Peyer's patch (tissue), 4 donors: Measurements from ENCODE around the gene ELOVL5.
"Not testable (repeated sequence)": the region's sequence is repeated elsewhere in the genome, so short reads cannot be mapped to it uniquely, and the experiment has no call there.

ENCODE experiments used
- POLR2A ChIP-seq, 2 donors: fragments of 450-650 bp; IDR thresholded peaks; one replicate each; pipeline ENCODE4 v1.5.1; 2017; ENCODE audit warnings: antibody characterized with exemption in 2 of 2, mild to moderate bottlenecking in 2 of 2, moderate library complexity in 2 of 2
- TF ChIP-seq, protein P1 (sequence below), 6 experiments: fragments of 450-650 bp in 4 of 6; fragments of 200-600 bp in 2 of 6; sonication (generic) in 1 of 6; IDR thresholded peaks; one replicate each; pipeline ENCODE4 v1.5.1; 2017 to 2019; ENCODE audit warnings: antibody characterized with exemption in 6 of 6, mild to moderate bottlenecking in 3 of 6, moderate library complexity in 1 of 6

DNA sequence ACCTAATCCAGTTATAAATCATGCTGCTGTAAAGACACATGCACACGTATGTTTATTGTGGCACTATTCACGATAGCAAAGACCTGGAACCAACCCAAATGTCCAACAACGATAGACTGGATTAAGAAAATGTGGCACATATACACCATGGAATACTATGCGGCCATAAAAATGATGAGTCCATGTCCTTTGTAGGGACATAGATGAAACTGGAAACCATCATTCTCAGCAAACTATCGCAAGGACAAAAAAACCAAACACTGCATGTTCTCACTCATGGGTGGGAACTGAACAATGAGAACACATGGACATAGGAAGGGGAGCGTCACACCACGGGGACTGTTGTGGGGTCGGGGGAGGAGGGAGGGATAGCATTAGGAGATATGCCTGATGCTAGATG, 31.5 kb downstream of the ELOVL5 start:
- TF ChIP-seq, protein P1, sequence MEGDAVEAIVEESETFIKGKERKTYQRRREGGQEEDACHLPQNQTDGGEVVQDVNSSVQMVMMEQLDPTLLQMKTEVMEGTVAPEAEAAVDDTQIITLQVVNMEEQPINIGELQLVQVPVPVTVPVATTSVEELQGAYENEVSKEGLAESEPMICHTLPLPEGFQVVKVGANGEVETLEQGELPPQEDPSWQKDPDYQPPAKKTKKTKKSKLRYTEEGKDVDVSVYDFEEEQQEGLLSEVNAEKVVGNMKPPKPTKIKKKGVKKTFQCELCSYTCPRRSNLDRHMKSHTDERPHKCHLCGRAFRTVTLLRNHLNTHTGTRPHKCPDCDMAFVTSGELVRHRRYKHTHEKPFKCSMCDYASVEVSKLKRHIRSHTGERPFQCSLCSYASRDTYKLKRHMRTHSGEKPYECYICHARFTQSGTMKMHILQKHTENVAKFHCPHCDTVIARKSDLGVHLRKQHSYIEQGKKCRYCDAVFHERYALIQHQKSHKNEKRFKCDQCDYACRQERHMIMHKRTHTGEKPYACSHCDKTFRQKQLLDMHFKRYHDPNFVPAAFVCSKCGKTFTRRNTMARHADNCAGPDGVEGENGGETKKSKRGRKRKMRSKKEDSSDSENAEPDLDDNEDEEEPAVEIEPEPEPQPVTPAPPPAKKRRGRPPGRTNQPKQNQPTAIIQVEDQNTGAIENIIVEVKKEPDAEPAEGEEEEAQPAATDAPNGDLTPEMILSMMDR (IDR thresholded peaks at IDR 0.05), result not testable (repeated sequence)
- TF ChIP-seq POLR2A (IDR thresholded peaks at IDR 0.05), result not testable (repeated sequence)
